Myocyte (in vitro differentiated cells): ENCODE data around the gene ARHGAP24. TPM values are rescaled to one million over a fixed set of nuclear protein-coding genes. Genes with fewer than 3 reads are reported as not detected.
A peak's percentile ranks its signal among the peaks of the same experiment; 100 is the strongest.

ENCODE experiments used
- DNase-seq: peaks from one replicate; pipeline ENCODE4 v3.0.0-alpha.2; 2012; ENCODE audit warnings: low read depth
- total RNA-seq: library from RNA; depleted of rRNA; stranded (reverse); fragments of >200 nt; gene quantifications from 2 replicates; pipeline ENCODE4 v1.2.3, GENCODE V29; 2014

ARHGAP24 gene
- total RNA-seq, 1 donor from 2014 or later = 62.4 TPM

- no peak for DNase-seq
Measured at GRCh38 chr4:85736571-85736970, 261.6 kb downstream of the ARHGAP24 start.

- DNase-seq = no peak
Measured at GRCh38 chr4:85737254-85737653, 262.3 kb downstream of the ARHGAP24 start.

GRCh38 chr4:85738721-85739120 lies 263.8 kb downstream of the ARHGAP24 start:
- peak; percentile 53 for DNase-seq

- no peak for DNase-seq
Measured at GRCh38 chr4:85740431-85740861, 265.5 kb downstream of the ARHGAP24 start.

GRCh38 chr4:85741381-85741780 lies 266.4 kb downstream of the ARHGAP24 start:
- DNase-seq = no peak

GRCh38 chr4:85741921-85742591 lies 267.1 kb downstream of the ARHGAP24 start:
- DNase-seq = peak; percentile 69

- DNase-seq = peak; percentile 64
Measured at GRCh38 chr4:85744950-85745349, 270.0 kb downstream of the ARHGAP24 start.

- DNase-seq = no peak
Measured at GRCh38 chr4:85745939-85746338, 271.0 kb downstream of the ARHGAP24 start.

GRCh38 chr4:85747882-85748491 lies 273.0 kb downstream of the ARHGAP24 start:
- peak; percentile 81 for DNase-seq

GRCh38 chr4:85748654-85749053 lies 273.7 kb downstream of the ARHGAP24 start:
- no peak for DNase-seq

- no peak for DNase-seq
Measured at GRCh38 chr4:85751866-85752265, 276.9 kb downstream of the ARHGAP24 start.

GRCh38 chr4:85755285-85755684 lies 280.3 kb downstream of the ARHGAP24 start:
- no peak for DNase-seq

GRCh38 chr4:85756938-85757337 lies 282.0 kb downstream of the ARHGAP24 start:
- peak; percentile 56 for DNase-seq

GRCh38 chr4:85759388-85759787 lies 284.4 kb downstream of the ARHGAP24 start:
- DNase-seq = no peak

GRCh38 chr4:85760511-85760910 lies 285.6 kb downstream of the ARHGAP24 start:
- no peak for DNase-seq

- DNase-seq = no peak
Measured at GRCh38 chr4:85761803-85762528, 287.0 kb downstream of the ARHGAP24 start.

GRCh38 chr4:85762529-85762871 lies 287.6 kb downstream of the ARHGAP24 start:
- peak; percentile 59 for DNase-seq

GRCh38 chr4:85763202-85763601 lies 288.3 kb downstream of the ARHGAP24 start:
- DNase-seq = no peak

GRCh38 chr4:85767649-85768048 lies 292.7 kb downstream of the ARHGAP24 start:
- DNase-seq = no peak

GRCh38 chr4:85769009-85769408 lies 294.1 kb downstream of the ARHGAP24 start:
- no peak for DNase-seq

- DNase-seq = no peak
Measured at GRCh38 chr4:85772470-85772869, 297.5 kb downstream of the ARHGAP24 start.

- DNase-seq = no peak
Measured at GRCh38 chr4:85773372-85773771, 298.4 kb downstream of the ARHGAP24 start.
